Activated T-helper 9 cell treated with anti-CD3 and anti-CD28 coated beads, Interleukin-2, amount 50 U/mL, for 16 hours (primary cell): ENCODE data around the gene SUN2.

ENCODE experiments used
- DNase-seq: peaks from one replicate; pipeline ENCODE4 v3.0.0-alpha.2; 2020; ENCODE audit warnings: low read depth

The SUN2 gene

DNA sequence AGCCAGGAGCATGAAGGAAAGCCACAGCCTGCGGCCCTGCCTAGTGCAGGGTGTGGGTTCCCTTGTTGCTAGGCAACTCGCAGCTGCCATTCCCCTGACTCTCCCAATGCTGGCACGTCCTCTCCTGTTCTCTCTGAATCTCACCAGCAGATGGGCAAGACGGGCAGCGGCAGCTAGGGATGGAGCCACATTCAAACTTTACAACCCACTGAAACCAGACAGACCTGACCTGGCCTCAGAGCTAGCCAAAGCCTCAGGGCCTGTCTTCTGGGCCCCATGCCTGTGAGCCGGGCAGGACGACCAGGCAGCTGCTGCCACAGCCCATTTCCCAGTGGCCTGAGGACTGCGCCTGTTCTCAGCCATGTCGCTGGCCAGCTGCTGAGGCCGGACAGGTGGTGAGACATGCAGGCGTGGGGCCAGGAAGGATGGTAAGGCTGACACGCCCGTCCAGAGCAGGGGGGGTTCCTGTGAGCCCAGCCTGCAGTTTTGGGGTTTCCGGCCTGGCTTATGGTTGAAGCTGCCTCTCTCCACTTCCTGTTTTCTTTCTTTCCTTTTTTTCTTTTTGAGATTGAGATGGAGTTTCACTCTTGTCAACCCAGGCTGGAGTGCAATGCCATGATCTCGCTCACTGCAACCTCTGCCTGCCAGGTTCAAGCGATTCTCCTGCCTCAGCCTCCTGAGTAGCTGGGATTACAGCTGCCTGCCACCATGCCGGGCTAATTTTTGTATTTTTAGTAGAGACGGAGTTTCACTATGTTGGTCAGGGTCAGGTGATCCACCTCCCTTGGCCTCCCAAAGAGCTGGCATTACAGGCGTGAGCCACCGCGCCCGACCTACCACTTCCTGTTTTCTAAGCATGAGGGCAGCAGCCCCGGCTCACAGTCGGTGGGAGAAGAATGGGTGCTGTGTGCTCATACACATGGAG is 4.1 kb downstream of the SUN2 start:
- DNase-seq: peak; percentile 50

GRCh38 chr22:38751066-38751421 is 4.8 kb downstream of the SUN2 start:
- DNase-seq: no peak

GRCh38 chr22:38750638-38751037 is 5.2 kb downstream of the SUN2 start:
- DNase-seq: no peak

- DNase-seq: no peak
These were observed 5.7 kb downstream of the SUN2 start for GRCh38 chr22:38750104-38750503.

- DNase-seq: no peak
These were observed 7.2 kb downstream of the SUN2 start for GRCh38 chr22:38748487-38749136.

DNA sequence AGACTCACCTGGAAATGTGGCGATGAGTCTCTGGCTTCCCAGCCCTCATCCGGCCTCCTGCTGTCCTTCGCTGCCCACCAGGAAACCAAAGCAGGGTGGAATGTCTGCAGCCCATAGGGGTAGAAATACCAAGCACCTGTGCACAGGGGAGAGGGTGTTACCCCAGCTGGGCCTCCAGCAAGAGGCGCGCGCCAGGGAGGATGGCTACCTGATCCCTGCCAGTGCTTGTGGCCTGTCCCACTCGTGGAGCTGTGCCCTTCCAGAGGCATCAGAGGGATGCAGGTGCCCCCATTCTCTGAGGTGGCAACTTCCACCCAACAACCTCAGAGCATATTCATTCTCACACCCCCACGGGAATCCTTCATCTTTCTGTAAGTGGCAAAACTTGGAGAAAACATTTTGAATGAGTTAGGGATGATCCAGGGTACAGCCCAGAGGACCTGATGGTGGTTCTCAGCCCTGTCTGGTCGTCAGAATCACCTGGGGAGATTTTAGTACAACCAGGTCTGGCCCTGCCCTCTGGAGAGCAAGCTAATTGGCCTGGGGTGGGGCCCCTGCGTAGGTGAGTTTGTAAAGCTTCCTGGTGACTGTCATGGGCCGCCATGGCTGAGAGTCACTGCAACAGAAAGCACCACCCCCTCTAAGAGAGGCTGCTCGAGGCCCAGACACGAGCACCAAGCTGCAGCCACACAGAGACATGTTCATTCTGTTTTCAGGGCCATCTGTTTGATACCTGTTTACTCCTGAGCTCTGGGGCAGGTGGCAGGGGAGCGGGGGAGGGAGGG is 9.9 kb downstream of the SUN2 start:
- no peak for DNase-seq

GRCh38 chr22:38744981-38745380 is 10.8 kb downstream of the SUN2 start:
- no peak for DNase-seq

- no peak for DNase-seq
These were observed 13.4 kb downstream of the SUN2 start for GRCh38 chr22:38742176-38742942.

DNA sequence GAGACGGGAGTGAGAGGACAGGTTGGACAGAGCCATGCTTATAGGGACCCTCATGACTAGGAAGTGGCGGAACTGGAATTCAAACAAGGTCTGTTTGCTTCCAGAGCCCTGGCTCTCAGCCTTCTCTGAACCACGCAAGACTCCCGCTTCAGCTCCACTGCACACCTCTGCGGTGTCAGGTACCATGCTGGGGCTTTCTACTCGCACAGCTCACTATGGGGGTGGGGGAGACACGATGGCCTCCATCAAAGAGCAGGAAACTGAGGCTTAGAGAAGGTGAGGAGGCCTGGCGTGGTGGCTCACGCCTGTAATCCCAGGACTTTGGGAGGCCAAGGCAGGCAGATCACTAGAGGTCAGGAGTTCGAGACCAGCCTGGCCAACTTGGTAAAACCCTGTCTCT is 14.2 kb downstream of the SUN2 start:
- no peak for DNase-seq

GRCh38 chr22:38741166-38741565 is 14.6 kb downstream of the SUN2 start:
- DNase-seq: no peak

GRCh38 chr22:38740754-38741153 is 15.0 kb downstream of the SUN2 start:
- no peak for DNase-seq

DNA sequence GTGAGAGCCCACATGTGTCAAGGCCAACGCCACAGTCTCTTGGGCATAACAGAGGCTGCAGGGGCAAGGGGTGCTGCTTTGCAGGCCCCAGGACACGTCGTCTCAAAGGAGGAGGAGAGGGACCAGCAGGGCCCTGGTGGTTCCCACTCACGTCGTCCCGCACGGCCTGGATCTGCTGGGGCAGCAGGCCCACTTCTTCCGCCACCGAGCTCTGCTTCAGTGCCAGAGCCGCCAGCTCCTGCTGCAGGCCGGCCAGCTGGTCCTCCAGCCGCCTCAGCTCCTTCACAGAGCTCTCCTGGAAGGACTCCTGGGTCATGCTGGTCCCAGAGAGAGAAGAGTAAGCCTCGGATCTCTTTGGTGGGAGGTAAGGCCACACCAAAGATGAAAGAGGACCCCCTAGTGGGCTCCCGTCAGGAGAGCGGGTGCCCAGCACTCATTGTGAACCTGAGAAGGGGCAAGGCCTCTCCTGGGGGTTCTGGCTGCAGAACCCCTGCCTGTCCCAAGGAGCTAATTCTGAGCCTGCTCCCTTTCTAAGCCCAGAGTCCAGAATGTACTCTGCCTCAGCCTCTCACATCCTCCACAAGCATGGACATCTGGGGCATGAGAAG is 15.6 kb downstream of the SUN2 start:
- no peak for DNase-seq

GRCh38 chr22:38739300-38740055 is 16.3 kb downstream of the SUN2 start:
- no peak for DNase-seq

GRCh38 chr22:38738475-38739070 is 17.2 kb downstream of the SUN2 start:
- DNase-seq: no peak

- no peak for DNase-seq
These were observed 18.3 kb downstream of the SUN2 start for GRCh38 chr22:38737302-38738060.

- DNase-seq: no peak
These were observed 19.6 kb downstream of the SUN2 start for GRCh38 chr22:38736257-38736570.

- DNase-seq: no peak
These were observed 20.1 kb downstream of the SUN2 start for GRCh38 chr22:38735465-38736256.

- DNase-seq: no peak
These were observed 20.7 kb downstream of the SUN2 start for GRCh38 chr22:38735126-38735464.
